AG04449 (cell line): ENCODE results near the gene WDR87.

ENCODE experiments used
- CTCF ChIA-PET: fragments of 350-600 bp; formaldehyde crosslinking; extraction: SDS; loops from one replicate; lab custom pipeline; 2021; ENCODE audit warnings: antibody characterized with exemption; lab: Yijun Ruan, JAX
- POLR2A ChIA-PET: fragments of 400-600, 350-600 bp; formaldehyde crosslinking; extraction: SDS; loops from one replicate; lab custom pipeline; 2020; ENCODE audit warnings: antibody characterized with exemption, inconsistent platforms; lab: Yijun Ruan, JAX
- DNase-seq: peaks from one replicate; pipeline ENCODE4 v3.0.0-alpha.2; 2010; ENCODE audit warnings: low read depth, low spot score
- H3K4me3 ChIP-seq: 2 replicates; pipeline ENCODE4 v1.5.1; 2011; ENCODE audit warnings: low read depth, mild to moderate bottlenecking, control low read depth, low read length
- CTCF ChIP-seq: IDR thresholded peaks from one replicate; pipeline ENCODE4 v1.5.1; 2011; ENCODE audit warnings: mild to moderate bottlenecking, moderate library complexity, low read length, control low read depth, inconsistent platforms; ENCODE audit not compliant: insufficient read depth; ENCODE audit errors: missing control alignments

Gene WDR87

GRCh38 chr19:37902668-37903067 lies 3.7 kb downstream of the WDR87 start:
- no peak overlapping the region for H3K4me3 ChIP-seq
- CTCF ChIA-PET, result interaction anchor here (0.8 to 12.1 kb wide), 88 partner anchors 8 to 732 kb away, joined by 3 to 213 read pairs (median 6); partner anchors contain the start of gene CATSPERG
- TF ChIP-seq CTCF, result peak; percentile 87
- DNase-seq, result no peak
- POLR2A ChIA-PET, result interaction anchor here (0.7 kb wide), 1 partner anchor 102 kb away, joined by 3 read pairs; no protein-coding TSS in a partner anchor

DNA sequence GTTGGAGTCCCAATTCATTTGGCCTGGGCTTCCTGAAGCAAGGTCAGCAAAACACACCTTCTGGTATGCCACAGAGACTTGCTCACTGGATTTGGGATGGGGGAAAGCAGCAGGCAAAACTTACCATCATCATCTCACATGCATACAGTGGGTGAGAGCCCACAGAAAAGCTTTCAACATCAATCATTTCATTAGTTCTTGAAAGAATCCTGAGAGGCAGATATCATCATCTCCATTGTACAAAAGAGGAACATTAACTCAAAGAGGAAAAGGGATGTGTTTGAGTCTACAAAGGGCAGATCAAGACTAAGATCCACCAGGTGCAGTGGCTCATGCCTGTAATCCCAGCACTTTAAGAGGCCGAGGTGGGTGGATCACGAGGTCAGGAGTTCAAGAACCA lies 6.4 kb downstream of the WDR87 start:
- TF ChIP-seq CTCF, result no peak
- DNase-seq, result no peak
- ChIA-PET POLR2A (no interaction called here), CTCF (interaction anchor here (0.7 to 12.1 kb wide), 23 partner anchors 8 to 481 kb away, joined by 3 to 213 read pairs (median 4); partner anchors contain the start of gene SIPA1L3)
- no peak overlapping the region for H3K4me3 ChIP-seq

GRCh38 chr19:37899453-37899852 lies 6.9 kb downstream of the WDR87 start:
- TF ChIP-seq CTCF, result no peak
- DNase-seq, result no peak
- ChIA-PET POLR2A (no interaction called here), CTCF (interaction anchor here (0.7 to 12.1 kb wide), 24 partner anchors 8 to 482 kb away, joined by 3 to 213 read pairs (median 4); partner anchors contain the start of gene SIPA1L3)
- no peak overlapping the region for H3K4me3 ChIP-seq

GRCh38 chr19:37896180-37896579 lies 10.2 kb downstream of the WDR87 start:
- no peak overlapping the region for H3K4me3 ChIP-seq
- no peak for TF ChIP-seq CTCF
- POLR2A ChIA-PET, result no interaction called here
- CTCF ChIA-PET, result interaction anchor here (1.4 to 4.1 kb wide), 3 partner anchors 10 to 349 kb away, joined by 4 to 12 read pairs (median 5); partner anchors contain the start of genes SIPA1L3 and WDR87
- DNase-seq, result no peak

DNA sequence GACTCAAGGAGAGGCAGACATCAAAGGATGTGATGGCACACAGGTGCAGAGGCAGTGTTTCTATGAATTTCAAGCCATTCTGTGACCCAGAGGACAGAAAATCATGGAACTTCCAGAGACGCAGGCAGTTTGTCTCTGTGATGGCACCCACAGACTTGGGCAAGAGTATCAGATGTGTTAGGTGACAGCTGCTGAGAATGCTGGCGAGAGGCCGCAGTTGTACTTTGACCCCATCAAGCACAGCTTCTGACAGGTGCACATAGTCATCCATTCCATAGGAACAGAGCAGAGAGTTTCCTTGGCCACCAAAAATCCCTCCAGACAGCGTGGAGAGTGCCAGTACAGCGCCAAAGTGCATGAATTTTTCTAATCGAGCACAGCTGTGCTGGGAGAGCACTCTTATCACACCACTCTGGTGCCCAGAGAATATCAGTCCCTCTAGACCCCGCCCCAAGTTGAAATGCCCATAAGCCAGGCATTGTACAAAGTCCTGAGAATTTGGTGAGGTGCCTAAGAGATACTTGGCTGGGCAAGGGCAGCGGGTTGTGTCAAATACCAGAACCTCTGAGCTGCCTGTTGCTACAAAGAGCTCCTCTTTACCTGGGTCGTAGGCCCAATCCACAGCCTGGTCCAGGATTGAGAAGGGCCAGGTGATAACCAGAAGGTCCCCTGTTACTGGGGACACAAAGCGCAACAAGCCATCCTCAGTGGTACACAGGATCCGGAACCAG lies 12.4 kb downstream of the WDR87 start:
- ChIA-PET POLR2A (no interaction called here), CTCF (interaction anchor here (1.1 to 1.4 kb wide), 3 partner anchors 8 to 319 kb away, joined by 3 to 5 read pairs (median 4); no protein-coding TSS in a partner anchor)
- DNase-seq, result no peak
- TF ChIP-seq CTCF, result no peak
- no peak overlapping the region for H3K4me3 ChIP-seq

GRCh38 chr19:37886571-37886970 lies 19.8 kb downstream of the WDR87 start:
- ChIA-PET POLR2A (no interaction called here), CTCF (no interaction called here)
- no peak overlapping the region for H3K4me3 ChIP-seq
- DNase-seq, result no peak
- no peak for TF ChIP-seq CTCF
